ENCODE data around the gene HSPA8. TPM values are rescaled to one million over a fixed set of nuclear protein-coding genes. Genes with fewer than 3 reads are reported as not detected.

HSPA8 gene
- total RNA-seq, 1 experiment from 2014 or later, result 3,307 TPM

DNA sequence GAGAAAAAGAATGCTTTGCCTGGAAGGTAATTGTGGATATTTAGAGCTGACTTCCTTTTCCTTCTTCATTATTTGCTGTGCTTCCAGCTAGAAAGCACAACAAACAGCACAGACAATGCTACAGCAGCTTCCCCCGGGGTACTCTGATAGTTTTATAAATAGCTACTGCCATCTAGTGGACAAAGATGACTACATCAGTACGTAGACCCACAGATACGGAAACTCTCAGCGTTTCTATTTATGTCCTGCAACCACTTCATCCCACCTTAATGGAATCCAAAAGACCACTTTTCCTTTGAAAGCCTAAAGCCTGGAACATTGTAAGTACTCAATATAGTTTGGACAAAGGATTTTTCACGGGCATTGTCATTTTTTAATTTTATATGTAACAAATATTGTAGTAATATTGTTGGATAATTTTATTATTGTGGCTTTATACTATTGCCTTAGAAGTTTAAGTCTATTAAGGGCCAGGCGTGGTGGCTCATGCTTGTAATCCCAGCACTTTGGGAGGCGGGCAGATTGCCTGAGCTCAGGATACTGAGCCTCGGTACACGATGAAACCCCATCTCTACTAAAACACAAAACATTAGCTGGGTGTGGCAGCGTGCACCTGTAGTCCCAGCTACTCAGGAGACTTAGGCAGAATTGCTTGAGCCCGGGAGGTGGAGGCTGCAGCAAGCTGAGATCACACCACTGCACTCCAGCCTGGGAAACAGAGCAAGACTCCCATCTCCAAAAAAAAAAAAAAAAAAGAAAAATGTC lies 7.5 kb downstream of the HSPA8 start:
- Histone ChIP-seq H3K4me1 (ENCODE audit: insufficient read depth, low read length, poor library complexity, severe bottlenecking) (peaks cover 28% of the 10 kb centered on the region), H3K9me3 (ENCODE audit: low read depth, low read length, poor library complexity, severe bottlenecking) (no peaks in the 10 kb centered on the region), H3K27me3 (replicated peaks; ENCODE audit: insufficient read depth, low read depth, low read length, poor library complexity) (no peaks in the 10 kb centered on the region), H3K36me3 (ENCODE audit: insufficient read depth, low read length, poor library complexity, severe bottlenecking) (peaks cover 54% of the 10 kb centered on the region), H3K4me3 (ENCODE audit: low read depth, low read length, poor library complexity, severe bottlenecking) (no peak overlapping the region), H3K27ac (ENCODE audit: low read depth, low read length, poor library complexity, severe bottlenecking) (no peak overlapping the region)
- intact Hi-C loops (cut with micrococcal nuclease; ENCODE audit: unreplicated experiment), result no loop called here
- no TSS peak for BruUV-seq (replicated peaks)
- CTCF ChIA-PET, result interaction anchor here (0.6 to 1.5 kb wide), 15 partner anchors 8 to 424 kb away, joined by 3 to 16 read pairs (median 5); partner anchors contain the start of gene HSPA8
- POLR2A ChIA-PET (ENCODE audit: low non-redundant PET), result interaction anchor here (0.6 to 1.5 kb wide), 9 partner anchors 8 to 346 kb away, joined by 3 to 11 read pairs (median 8); partner anchors contain the start of gene HSPA8
- DNase-seq (ENCODE audit: low spot score), result peak; percentile 94
- TF ChIP-seq EZH2 (IDR thresholded peaks at IDR 0.05; ENCODE audit: borderline replicate concordance, low read depth, low read length, poor library complexity, severe bottlenecking), result no peak
- TF ChIP-seq, protein P1, sequence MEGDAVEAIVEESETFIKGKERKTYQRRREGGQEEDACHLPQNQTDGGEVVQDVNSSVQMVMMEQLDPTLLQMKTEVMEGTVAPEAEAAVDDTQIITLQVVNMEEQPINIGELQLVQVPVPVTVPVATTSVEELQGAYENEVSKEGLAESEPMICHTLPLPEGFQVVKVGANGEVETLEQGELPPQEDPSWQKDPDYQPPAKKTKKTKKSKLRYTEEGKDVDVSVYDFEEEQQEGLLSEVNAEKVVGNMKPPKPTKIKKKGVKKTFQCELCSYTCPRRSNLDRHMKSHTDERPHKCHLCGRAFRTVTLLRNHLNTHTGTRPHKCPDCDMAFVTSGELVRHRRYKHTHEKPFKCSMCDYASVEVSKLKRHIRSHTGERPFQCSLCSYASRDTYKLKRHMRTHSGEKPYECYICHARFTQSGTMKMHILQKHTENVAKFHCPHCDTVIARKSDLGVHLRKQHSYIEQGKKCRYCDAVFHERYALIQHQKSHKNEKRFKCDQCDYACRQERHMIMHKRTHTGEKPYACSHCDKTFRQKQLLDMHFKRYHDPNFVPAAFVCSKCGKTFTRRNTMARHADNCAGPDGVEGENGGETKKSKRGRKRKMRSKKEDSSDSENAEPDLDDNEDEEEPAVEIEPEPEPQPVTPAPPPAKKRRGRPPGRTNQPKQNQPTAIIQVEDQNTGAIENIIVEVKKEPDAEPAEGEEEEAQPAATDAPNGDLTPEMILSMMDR (conservative IDR thresholded peaks at IDR 0.05; ENCODE audit: low read depth, low read length), result peak; percentile 87

DNA sequence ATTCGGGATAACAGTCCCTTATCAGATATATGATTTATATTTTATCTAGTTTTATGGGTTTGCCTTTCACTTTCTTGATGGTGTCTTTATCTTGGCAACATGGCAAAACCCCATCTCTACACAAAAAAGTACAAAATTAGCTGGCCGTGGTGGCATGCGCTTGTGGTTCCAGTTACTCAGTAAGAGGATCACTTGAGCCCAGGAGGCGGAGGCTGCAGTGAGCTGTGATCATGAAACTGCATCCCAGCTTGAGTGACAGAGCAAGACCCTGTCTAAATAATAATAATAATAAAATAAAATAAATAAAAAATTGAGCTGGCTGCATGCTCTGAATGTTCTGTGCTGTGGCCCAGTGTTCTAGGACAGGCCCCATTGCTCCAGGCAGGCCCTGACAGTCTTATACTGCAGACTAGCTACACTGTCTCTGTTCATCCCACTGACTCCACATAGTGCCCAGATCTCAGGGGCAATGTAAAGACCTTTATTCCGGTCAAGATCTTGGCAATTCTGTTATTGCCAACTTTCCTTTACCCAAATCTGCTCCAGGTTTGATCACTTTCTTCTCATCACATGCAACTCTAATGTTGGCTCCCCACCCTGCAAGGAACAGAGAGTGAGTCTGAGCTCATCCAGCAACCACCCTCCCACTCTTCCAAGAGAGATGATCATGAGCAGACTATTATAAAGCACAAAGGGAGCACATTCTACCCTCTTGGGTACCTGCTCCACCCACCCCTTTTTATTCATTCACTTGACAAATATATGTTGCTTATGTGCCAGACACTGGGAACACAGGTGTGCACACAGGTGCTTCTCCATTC lies 8.8 kb downstream of the HSPA8 start:
- Histone ChIP-seq H3K4me3 (ENCODE audit: low read depth, low read length, poor library complexity, severe bottlenecking) (no peak overlapping the region), H3K4me1 (ENCODE audit: insufficient read depth, low read length, poor library complexity, severe bottlenecking) (peaks cover 14% of the 10 kb centered on the region), H3K36me3 (ENCODE audit: insufficient read depth, low read length, poor library complexity, severe bottlenecking) (peaks cover 40% of the 10 kb centered on the region), H3K27me3 (replicated peaks; ENCODE audit: insufficient read depth, low read depth, low read length, poor library complexity) (no peaks in the 10 kb centered on the region), H3K9me3 (ENCODE audit: low read depth, low read length, poor library complexity, severe bottlenecking) (no peaks in the 10 kb centered on the region), H3K27ac (ENCODE audit: low read depth, low read length, poor library complexity, severe bottlenecking) (no peak overlapping the region)
- TF ChIP-seq, protein P1 (conservative IDR thresholded peaks at IDR 0.05; ENCODE audit: low read depth, low read length), result no peak
- no peak for TF ChIP-seq EZH2 (IDR thresholded peaks at IDR 0.05; ENCODE audit: borderline replicate concordance, low read depth, low read length, poor library complexity, severe bottlenecking)
- DNase-seq (ENCODE audit: low spot score), result no peak
- POLR2A ChIA-PET (ENCODE audit: low non-redundant PET), result interaction anchor here (0.6 to 1.5 kb wide), 2 partner anchors 9 to 415 kb away, joined by 3 to 8 read pairs; partner anchors contain the start of gene HSPA8
- intact Hi-C loops (cut with micrococcal nuclease; ENCODE audit: unreplicated experiment), result no loop called here
- no TSS peak for BruUV-seq (replicated peaks)
- CTCF ChIA-PET, result interaction anchor here (0.7 to 1.5 kb wide), 3 partner anchors 9 to 32 kb away, joined by 3 to 10 read pairs (median 6); partner anchors contain the start of gene HSPA8

GRCh38 chr11:123051634-123052033 lies 10.3 kb downstream of the HSPA8 start:
- peaks cover 25% of the 10 kb centered on the region for H3K36me3 ChIP-seq (ENCODE audit: insufficient read depth, low read length, poor library complexity, severe bottlenecking)
- H3K4me3 ChIP-seq (ENCODE audit: low read depth, low read length, poor library complexity, severe bottlenecking), result no peak overlapping the region
- peaks cover under 1% of the 10 kb centered on the region for H3K4me1 ChIP-seq (ENCODE audit: insufficient read depth, low read length, poor library complexity, severe bottlenecking)
- H3K27ac ChIP-seq (ENCODE audit: low read depth, low read length, poor library complexity, severe bottlenecking), result no peak overlapping the region
- CTCF ChIA-PET, result no interaction called here
- BruUV-seq (replicated peaks), result no TSS peak
- no peak for TF ChIP-seq EZH2 (IDR thresholded peaks at IDR 0.05; ENCODE audit: borderline replicate concordance, low read depth, low read length, poor library complexity, severe bottlenecking)
- TF ChIP-seq, protein P1 (conservative IDR thresholded peaks at IDR 0.05; ENCODE audit: low read depth, low read length), result no peak
- DNase-seq (ENCODE audit: low spot score), result no peak
- POLR2A ChIA-PET (ENCODE audit: low non-redundant PET), result no interaction called here
- H3K9me3 ChIP-seq (ENCODE audit: low read depth, low read length, poor library complexity, severe bottlenecking), result no peaks in the 10 kb centered on the region
- no peaks in the 10 kb centered on the region for H3K27me3 ChIP-seq (replicated peaks; ENCODE audit: insufficient read depth, low read depth, low read length, poor library complexity)
- intact Hi-C loops (cut with micrococcal nuclease; ENCODE audit: unreplicated experiment), result no loop called here

Measured in A673 (cell line).